ENCODE data around the gene LMCD1.

The LMCD1 gene

DNA sequence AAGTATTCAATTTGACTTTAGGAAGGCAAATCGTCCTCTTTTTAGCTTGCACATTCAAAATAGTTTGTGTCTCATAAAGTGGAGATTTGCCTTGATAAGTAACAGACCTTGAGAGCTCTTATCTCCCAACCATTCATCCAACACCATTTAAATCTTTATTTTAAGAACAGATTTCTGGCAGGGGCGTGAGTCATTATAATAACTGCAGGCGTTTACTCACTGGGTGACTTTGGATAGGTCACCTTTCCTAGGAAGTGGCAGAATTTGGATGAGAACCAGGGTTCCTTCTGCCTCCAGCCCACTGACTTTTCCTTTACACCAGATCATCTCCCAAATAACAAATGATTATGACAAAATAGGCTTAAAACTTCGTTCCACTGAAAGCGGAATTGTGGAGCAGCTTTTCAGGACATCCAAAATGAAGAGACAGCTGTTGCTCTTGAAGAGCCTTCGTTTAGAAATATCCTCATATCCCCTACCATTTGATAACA, 5.0 kb downstream of the LMCD1 start:
- DNase-seq, result no peak

GRCh38 chr3:8507496-8507895, 5.9 kb downstream of the LMCD1 start:
- no peak for DNase-seq

- DNase-seq, result no peak
These were observed 8.3 kb downstream of the LMCD1 start for GRCh38 chr3:8509961-8510360.

DNA sequence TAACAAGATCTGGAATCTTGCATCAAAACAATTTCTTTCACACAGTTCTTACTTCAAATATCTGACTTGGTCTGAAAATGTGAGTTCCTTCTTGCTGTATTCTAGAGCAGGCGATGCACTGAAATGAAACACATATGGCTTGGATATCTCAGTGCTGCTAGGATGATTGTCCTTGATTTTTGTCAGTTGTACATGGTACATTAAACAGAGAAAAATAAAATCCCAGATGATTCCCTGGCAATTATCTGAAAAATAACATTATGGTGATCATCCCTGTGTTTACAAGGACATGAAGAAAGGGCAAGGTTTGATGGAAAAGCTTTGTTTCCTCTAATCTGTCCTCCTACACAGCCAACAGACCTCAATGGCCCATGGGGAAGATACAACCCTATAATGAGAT, 10.6 kb downstream of the LMCD1 start:
- DNase-seq, result no peak

- DNase-seq, result no peak
These were observed 14.5 kb downstream of the LMCD1 start for GRCh38 chr3:8516047-8516661.

DNA sequence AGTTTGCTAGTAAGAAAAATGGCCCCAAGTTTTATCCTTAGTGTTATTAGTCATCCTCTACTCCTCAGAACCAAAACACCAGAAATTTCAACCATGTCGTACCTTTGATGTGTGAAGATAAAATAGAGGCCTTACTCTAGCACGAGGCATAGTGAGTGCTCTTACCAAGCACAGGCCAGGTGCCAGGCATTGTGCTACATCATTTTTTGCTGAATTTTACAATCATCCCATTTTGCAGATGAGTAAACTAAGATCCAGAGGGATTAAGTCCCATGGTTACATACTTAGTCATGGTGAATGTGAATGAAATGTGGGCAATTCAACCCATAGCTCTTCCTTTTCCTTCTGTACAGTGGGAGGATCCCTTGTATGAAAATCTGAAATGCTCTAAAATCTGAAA, 15.2 kb downstream of the LMCD1 start:
- no peak for DNase-seq

- no peak for DNase-seq
These were observed 15.9 kb downstream of the LMCD1 start for GRCh38 chr3:8517487-8517886.

DNA sequence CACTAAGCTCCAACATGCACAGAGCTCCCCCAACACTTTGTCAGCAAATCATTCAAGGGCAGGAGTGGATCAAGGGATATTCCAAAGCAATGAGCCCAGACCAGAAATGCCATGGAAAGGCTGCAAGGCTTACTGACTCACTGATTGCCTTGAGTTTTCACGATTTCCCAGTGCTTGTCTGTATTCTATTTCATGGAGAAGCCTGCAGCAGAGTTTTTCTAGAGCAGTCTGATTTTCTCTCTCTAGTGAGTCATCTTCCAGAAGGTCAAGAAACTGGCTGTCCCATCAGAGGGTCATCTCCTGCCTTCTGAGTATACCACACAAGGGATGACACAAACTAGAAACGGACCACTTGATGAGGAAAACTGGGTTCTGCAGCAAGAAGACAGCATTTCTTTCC, 16.5 kb downstream of the LMCD1 start:
- no peak for DNase-seq

GRCh38 chr3:8519156-8519555, 17.5 kb downstream of the LMCD1 start:
- DNase-seq, result no peak

GRCh38 chr3:8519774-8520448, 18.3 kb downstream of the LMCD1 start:
- DNase-seq, result no peak

DNA sequence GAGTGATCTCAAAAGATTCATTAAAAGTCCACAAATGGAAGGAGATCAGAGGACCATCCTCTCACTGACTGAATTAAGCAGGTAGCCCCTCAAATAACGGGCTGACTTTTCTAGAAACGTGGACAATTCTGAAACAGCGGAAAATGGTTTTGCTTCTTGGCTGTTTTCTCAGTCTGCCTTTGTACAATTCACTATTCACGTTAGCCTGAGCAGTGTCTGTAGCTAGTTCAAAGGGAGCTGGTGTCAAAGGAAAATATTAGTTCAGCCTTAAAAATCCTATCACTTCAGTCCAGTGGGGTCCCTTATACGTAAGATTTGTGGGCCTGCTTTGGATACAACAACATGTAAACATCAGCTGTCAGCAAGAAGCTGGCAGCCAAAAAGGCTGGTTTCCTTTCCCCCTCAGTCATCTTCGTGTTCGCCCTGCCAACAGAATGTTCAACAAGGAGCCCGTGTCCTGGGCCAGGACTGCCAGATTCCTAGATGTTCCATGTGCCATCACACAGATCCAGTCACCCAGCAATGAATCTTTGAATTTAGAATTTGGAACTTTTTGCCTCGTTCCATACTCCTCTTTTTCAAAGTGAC, 19.3 kb downstream of the LMCD1 start:
- DNase-seq, result no peak

- DNase-seq, result no peak
These were observed 21.4 kb downstream of the LMCD1 start for GRCh38 chr3:8523041-8523440.

DNA sequence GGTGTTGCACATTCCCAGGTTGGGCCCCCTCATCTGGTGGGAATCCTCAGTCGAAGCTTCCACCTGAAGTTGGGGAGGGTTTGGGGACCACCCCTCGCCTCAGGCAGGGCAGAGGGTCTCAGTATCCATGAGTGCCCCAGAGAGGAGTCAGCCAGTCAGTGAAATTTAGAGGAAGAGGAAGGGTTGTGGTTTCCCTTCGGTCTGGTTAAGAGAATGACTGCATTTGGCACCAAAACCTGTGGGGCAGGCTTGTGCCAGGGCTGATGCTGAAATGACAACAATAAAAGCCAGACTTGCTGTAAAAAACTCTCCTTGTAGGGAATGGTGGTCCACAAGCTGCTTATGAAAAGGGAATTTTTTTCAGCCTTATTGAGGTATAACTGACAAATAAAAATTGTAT, 22.6 kb downstream of the LMCD1 start:
- DNase-seq, result no peak

- DNase-seq, result no peak
These were observed 23.2 kb downstream of the LMCD1 start for GRCh38 chr3:8524656-8525399.

- no peak for DNase-seq
These were observed 24.3 kb downstream of the LMCD1 start for GRCh38 chr3:8525893-8526292.

- DNase-seq, result peak; percentile 43
These were observed 27.6 kb downstream of the LMCD1 start for GRCh38 chr3:8529181-8529637.

GRCh38 chr3:8529738-8530525, 28.3 kb downstream of the LMCD1 start:
- no peak for DNase-seq

GRCh38 chr3:8530581-8530980, 29.0 kb downstream of the LMCD1 start:
- no peak for DNase-seq

GRCh38 chr3:8532251-8532871, 30.7 kb downstream of the LMCD1 start:
- DNase-seq, result no peak

DNA sequence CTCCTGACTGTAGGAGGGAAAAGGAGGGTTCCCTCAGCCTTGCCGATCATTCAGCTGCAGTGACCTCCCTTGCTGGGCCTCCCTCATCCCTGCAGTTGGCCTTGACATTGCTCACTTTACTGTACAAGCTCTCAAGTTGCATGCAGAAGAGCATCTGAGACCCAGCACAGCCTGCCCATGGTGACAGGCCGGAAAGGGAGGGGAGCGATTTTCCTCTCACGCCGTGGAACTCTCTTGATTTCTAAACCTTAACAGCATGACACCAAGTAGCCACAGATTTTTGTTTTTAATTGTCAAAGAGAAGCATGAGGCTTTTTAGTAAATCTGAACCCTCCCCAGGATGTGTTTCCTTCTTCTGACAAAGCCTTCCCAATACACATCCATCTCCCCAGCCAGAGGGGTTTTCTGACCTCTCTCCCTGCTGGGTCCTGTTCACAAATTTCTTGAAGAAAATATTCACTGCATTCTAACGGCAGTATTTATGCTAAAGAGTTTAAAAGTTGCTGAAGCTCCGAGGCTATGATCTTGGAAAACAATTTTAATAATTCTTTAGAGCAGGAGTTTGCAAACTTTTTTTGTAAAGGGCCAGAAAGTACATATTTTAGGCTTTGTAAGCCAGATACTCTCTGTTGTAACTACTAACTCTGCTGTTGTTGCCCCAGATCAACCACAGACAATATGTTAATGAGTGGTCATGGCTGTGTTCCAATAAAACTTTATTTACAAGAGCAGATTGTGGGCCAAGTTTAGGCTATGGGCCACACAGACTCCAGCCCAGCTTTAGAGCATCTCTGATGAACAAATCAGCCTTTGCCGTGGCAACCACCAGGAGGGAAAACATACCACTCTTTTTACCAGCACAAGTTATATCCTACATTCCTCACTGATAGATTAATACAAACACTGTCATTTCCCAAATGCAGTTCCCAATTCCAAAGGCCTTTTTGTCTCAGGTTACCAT, 34.8 kb downstream of the LMCD1 start:
- DNase-seq, result no peak

DNA sequence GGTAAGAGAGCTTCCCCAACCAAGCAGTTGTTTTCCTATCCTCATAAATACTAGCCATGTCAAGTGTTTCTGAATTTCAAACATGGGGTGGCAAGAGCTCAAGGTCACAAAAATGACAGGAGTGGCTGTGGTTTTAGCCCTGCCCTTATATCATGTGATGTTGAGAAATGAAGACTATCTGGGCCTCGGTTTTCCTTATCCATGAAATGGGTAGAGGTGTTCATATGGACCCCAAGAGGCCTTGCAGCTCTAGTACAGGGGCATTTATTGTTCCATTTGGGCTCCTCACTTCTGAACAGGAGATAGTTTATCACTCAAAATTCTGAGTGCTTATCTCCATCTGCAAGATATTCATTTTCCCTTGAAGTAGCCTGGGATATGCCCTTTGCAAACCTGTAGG, 35.8 kb downstream of the LMCD1 start:
- no peak for DNase-seq

All from midbrain (tissue), 1 donor.